Measurements from ENCODE around the gene SOSTDC1.
"Not testable (repeated sequence)": the region's sequence is repeated elsewhere in the genome, so short reads cannot be mapped to it uniquely, and the experiment has no call there.

SOSTDC1 gene

GRCh38 chr7:16460789-16461493 is 4.6 kb downstream of the SOSTDC1 start:
- DNase-seq = no peak

- DNase-seq = not testable (repeated sequence)
Observed at GRCh38 chr7:16456303-16456702, 9.2 kb downstream of the SOSTDC1 start.

GRCh38 chr7:16455591-16455990 is 9.9 kb downstream of the SOSTDC1 start:
- DNase-seq = no peak

- no peak for DNase-seq
Observed at GRCh38 chr7:16450366-16450765, 15.2 kb downstream of the SOSTDC1 start.

GRCh38 chr7:16447876-16448275 is 17.7 kb downstream of the SOSTDC1 start:
- DNase-seq = no peak

- no peak for DNase-seq
Observed at GRCh38 chr7:16446508-16446907, 19.0 kb downstream of the SOSTDC1 start.

- not testable (repeated sequence) for DNase-seq
Observed at GRCh38 chr7:16443871-16444270, 21.7 kb downstream of the SOSTDC1 start.

- DNase-seq = no peak
Observed at GRCh38 chr7:16438988-16439387, 26.6 kb downstream of the SOSTDC1 start.

- DNase-seq = no peak
Observed at GRCh38 chr7:16436306-16436705, 29.2 kb downstream of the SOSTDC1 start.

- no peak for DNase-seq
Observed at GRCh38 chr7:16433568-16434122, 31.9 kb downstream of the SOSTDC1 start.

- no peak for DNase-seq
Observed at GRCh38 chr7:16432425-16432731, 33.2 kb downstream of the SOSTDC1 start.

- peak; percentile 21 to 57 for DNase-seq
Observed at GRCh38 chr7:16431646-16432424, 33.7 kb downstream of the SOSTDC1 start.

- no peak for DNase-seq
Observed at GRCh38 chr7:16430133-16430532, 35.4 kb downstream of the SOSTDC1 start.

GRCh38 chr7:16428672-16429071 is 36.9 kb downstream of the SOSTDC1 start:
- DNase-seq = no peak

GRCh38 chr7:16428182-16428581 is 37.4 kb downstream of the SOSTDC1 start:
- no peak for DNase-seq

GRCh38 chr7:16423761-16424160 is 41.8 kb downstream of the SOSTDC1 start:
- no peak for DNase-seq

GRCh38 chr7:16422917-16423316 is 42.6 kb downstream of the SOSTDC1 start:
- no peak for DNase-seq

GRCh38 chr7:16422103-16422435 is 43.5 kb downstream of the SOSTDC1 start:
- DNase-seq = no peak

GRCh38 chr7:16421333-16422102 is 44.0 kb downstream of the SOSTDC1 start, which contains the start of gene CRPPA:
Gene CRPPA, minus strand, starts transcription at chr7:16421538. Its CDS starts 216 bp downstream, at chr7:16421322.
- DNase-seq = peak; percentile 23 to 46

- DNase-seq = peak; percentile 89 to 96
Observed at GRCh38 chr7:16420649-16421332, 44.7 kb downstream of the SOSTDC1 start.

- DNase-seq = no peak
Observed at GRCh38 chr7:16420329-16420648, 45.2 kb downstream of the SOSTDC1 start.

- DNase-seq = no peak
Observed at GRCh38 chr7:16419859-16420258, 45.7 kb downstream of the SOSTDC1 start.

- no peak for DNase-seq
Observed at GRCh38 chr7:16419126-16419525, 46.4 kb downstream of the SOSTDC1 start.

Data from NCI-H2081 (cell line).